Measurements from ENCODE around the gene RASA3.
"Not testable (repeated sequence)": the region's sequence is repeated elsewhere in the genome, so short reads cannot be mapped to it uniquely, and the experiment has no call there.

Gene RASA3

DNA sequence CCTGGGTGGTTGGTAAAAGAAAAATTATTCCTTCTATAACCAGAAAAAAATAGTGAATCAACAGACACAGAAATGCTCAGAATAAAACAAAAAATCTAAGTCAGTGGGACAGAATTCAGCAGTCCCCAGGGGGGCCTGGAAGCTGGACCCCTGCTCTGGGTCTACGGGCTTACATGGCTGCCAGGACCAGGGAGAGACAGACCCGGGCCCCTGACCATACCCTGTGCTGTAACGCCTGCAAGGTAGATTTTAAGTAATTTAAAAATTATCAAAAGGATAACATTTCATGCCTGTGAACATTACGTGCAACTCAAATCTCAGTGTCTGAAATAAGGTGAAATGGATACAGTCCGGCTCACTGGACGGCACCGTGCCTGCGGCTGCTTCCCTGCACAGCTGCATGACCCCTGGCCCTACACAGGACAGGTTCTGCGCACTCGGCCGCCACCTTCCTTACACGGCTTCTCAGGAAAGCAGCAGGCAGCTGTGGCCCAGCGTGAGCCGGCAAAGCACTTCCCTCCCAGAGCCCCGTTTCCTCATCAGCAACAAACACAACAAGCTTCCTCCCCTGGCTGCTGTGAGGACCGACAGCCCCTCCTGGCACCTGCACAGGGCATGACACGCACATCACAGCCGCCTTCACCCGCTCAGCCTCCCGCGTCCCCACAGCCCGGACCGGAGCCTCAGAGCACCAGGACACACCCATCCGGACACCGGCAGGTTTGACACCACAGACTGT lies 22.2 kb downstream of the RASA3 start:
- no peak for FAIRE-seq

DNA sequence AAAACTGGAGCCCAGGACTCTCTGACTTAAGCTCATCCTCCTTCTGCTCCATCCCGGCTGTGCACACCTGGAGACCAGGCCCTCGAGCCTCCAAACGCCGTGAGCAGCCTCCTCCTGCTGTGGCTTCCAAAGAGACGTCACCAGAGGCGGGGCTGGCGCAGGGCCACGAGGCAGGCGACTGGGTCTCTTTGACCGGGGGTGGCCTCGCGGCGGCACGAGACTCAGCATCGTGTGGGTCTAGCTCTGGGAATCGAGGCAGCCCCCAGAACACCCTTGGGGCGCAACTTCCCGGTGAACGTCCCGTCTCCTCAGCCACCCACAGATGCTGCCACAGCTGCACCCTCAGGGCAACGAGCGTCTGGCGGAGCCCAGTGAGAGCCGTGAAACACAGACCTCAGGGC lies 22.8 kb downstream of the RASA3 start:
- FAIRE-seq: no peak

DNA sequence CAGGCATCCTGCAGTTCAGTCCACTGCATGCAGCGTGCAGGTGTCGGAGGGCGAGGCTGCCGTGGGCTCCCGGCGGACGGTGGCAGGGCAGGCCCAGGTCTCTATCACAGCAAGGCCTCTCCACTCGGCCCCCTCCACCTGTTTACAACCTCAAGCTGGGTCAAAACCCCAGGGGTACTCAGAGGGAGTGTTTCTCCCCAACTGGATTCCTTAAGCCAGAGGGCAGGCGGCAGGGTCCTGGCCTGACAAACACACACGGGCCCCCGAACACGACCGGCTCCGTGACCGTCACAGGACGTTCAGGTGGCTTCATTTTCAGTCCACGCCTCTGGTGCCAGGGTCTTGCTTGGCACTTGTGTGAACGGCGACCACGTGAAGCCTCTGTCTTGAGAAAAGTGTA lies 23.5 kb downstream of the RASA3 start:
- no peak for FAIRE-seq

DNA sequence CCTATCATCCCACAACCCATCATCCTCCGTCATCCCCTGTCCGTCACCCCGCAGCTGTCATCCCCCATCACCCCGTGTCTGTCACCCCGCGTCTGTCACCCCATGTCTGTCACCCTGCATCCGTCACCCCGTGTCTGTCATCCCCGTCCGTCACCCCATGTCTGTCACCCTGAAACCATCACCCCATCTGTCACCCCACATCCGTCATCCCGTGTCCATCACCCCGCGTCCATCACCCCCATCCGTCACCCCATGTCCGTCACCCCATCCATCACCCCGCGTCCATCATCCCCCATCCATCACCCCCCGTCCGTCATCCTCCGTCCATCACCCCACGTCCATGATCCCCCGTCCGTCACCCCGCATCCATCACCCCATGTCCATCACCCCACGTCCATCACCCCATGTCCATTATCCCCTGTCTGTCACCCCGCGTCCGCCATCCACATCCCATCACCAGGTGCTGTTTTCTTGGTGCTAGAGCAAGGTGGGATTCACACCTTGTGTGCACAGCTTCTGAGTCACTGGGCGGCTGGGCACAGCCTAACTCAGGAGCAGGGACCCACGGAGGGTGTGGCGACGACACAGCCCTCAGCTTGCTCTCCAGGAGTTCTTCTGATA lies 24.2 kb downstream of the RASA3 start:
- FAIRE-seq: no peak

DNA sequence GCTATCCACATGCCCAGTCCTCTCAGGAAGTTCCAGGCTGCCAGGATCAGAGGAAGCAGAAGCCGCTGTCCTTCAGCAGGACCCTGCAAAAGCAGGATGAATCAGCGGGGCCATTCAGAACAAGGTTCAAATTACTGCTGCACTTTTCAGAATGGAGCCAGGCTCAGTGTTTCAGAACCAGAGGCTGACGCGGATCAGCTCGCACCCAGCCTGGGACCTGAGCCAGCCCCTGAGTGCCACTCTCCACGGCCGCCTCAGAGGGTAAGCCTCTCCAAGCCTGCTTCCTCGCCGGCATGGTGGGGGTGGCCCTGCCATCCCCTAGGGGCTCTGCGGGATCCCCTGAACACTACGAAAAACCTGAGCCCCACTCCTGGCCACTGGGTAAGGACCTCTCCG lies 24.7 kb downstream of the RASA3 start:
- no peak for FAIRE-seq

DNA sequence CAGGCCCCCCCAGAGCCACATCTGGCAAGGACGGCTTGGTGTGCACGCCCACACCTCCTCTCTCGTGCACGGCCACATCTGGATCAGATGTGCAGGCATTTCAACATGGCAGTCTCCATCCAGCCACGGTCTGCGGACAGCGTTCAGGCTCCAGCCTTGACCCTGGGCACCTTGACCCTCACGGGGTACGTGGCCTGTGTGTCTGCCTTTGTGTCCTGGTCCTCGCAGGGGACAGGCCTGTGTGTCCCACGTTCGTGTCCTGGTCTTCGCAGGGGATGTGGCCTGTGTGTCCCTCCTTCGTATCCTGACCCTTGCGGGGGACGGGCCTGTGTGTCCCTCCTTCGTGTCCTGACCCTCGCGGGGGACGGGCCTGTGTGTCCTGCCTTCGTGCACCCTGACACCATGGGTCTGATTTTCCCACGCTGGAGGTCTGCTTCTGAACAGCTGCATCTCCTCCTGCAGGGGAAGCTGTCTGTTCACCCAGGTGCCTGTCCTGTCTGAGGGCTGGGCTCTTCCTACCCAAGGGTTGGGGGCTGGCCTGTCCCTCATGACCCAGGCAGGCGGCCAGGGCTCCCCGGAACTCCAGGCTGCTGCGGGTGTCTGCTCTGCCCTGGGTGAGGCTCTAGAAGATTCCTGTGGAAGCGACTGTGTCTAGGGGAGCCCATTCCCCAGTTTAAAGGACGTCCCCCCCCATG lies 25.3 kb downstream of the RASA3 start:
- FAIRE-seq: no peak

DNA sequence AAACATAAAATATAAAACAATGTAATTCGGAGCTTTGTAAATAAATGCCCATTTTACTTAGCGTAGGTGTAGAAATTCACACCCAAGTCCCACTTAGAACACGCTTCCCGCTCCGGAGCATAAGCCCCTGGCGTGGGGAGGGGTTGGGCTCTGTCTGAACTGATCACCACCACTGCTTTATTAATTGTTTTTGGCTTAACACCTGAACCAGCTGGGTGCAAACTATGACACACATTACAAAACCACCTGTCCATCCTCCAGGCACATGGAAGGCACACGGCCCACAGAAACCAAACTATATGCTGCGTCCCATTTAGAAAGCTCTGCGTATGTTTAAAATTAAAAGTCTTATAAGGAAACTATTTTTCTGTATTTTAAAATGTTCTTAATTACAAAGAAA lies 25.9 kb downstream of the RASA3 start:
- FAIRE-seq: no peak

DNA sequence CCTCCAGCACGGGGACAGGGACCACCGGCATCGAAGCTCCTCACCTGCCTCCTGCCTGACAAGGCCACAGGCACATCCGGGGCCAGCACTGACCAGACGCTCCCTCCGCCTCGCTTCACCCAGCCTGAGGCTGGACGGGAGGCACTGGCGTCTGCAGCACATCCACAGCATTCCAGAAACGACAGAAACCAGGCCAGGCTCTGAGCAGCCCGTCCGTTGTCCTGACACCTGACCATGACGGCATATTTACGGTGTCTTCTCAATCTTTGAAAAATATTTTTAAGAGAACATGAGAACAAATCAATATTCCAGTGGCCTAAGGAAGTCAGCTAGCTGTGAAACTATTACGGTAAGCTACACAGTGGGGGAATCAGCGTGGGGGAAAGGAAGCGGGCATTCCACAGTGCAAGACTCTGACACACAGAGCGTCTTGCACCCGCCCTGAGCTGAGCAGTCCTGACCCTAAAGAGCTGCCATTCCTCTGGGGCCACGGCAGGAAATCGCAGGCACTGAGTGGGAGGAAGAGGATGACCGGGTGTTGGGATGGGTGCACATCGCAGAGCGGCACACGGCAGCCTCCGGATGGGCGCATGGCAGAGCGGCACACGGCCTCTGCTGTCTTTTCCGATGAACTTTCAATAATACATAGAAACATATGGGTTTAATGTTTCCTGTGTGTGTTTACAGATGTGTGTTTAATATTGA lies 26.8 kb downstream of the RASA3 start:
- no peak for FAIRE-seq

DNA sequence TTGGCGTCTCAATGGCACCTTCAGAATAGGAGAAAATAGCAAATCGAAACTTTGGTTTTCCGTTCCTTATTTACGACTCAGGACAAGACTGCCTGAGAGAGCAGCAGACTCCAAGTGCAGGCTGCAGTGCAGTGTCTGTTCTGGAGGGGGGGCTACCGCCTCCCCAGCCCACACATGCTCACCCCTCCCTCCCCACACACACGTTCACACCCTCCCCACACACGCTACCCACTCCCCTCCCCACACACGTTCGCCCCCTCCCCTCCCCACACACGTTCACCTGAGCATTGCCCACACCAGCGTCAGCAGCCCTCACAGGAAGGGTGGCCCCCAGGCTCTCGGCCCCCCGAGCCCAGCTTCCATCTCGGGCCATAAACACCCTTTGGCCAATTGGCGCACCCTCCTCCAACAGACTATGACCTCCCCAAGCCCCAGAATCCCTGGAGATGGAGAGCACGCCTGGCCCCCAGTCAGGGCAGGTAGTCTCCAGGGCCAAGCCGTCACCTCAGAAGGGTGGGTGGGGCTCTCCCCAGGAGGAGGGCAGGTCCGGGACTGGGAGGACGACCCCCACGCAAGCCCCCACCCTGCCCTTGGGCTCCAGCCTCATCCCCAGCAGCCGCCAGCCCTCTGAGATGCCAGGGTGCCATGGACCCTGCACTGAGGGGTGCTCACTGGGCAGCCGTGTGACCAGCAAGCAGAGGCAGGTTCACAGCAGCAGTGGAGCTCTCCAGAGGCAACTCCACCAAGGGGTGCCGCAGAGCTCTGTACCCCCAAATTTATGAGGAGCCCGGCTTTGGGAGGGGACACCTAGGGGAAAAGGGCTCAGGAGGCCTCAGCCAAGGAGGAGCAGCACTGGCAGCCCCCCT lies 27.5 kb downstream of the RASA3 start:
- FAIRE-seq: no peak

DNA sequence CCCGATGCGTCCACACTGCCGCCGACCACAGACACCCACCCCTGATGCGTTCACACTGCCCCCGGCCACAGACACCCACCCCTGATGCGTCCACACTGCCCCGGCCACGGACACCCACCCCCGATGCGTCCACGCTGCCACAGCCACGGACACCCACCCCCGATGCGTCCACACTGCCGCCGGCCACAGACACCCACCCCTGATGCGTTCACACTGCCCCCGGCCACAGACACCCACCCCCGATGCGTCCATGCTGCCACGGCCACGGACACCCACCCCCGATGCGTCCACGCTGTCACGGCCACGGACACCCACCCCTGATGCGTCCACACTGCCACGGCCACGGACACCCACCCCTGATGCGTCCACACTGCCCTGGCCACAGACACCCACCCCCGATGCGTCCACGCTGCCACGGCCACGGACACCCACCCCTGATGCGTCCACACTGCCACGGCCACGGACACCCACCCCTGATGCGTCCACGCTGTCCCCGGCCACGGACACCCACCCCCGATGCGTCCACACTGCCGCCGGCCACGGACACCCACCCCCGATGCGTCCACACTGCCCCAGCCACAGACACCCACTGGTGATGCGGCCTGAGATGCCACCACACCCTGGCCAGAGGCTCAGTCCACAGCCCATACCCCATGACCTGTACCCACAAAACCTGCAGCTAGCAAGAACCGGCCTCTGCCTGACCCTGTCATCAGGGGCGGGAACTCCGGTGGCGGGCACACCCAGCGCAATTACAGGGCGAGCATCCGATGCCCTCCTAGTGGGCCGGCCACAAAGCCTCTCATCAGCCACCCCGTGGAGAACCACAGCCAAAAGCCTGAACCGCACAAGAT lies 28.4 kb downstream of the RASA3 start:
- no peak for FAIRE-seq

DNA sequence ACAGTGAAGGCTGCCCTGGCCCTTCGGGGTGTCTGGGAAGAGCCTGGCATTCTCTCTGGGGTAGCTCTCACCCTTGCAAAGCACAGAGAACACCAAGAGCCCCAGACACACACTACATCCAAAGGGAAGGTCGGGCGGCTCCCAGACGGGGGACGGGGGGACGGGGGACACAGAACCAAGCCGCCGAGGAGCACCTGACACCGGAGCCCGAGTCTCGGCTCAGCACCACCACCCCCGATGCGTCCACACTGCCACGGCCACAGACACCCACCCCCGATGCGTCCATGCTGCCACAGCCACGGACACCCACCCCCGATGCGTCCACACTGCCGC lies 29.2 kb downstream of the RASA3 start:
- FAIRE-seq: not testable (repeated sequence)

DNA sequence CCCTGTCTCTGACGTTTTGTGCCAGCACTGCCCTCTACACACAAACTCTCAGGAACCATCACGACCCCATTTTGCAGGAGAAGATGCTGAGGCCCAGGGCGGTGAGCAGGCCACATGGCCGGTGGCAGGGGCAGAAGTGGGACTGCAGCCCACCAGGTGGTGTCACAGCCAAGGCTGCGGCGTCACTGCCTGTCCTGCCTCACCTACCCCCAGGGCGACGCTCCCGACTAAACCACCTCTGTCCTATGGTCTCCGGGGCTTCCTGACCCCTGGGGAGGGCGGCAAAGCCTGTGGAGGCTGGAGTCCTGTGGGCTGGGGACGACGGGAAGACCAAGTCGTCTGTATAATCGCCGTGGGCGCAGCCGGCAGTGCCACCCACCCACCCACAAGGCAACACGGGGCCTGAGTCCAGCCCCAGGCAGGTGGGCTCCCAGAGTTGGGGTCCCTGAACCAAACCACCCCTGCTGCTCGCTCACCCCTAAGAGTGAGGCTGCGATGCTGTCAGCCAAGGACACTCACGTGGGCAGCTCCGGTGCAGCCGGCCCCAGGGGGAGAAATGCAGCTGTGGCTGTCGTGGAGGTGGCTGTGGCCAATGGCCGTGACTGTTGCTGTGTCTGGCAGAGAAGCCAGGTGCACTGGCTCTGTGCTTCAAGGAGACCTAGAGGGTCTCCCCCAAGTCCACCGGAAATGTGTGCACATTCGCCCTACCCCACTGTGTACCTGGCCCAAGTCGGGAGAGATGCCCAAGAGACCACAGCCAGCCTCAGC lies 29.7 kb downstream of the RASA3 start:
- FAIRE-seq: no peak

DNA sequence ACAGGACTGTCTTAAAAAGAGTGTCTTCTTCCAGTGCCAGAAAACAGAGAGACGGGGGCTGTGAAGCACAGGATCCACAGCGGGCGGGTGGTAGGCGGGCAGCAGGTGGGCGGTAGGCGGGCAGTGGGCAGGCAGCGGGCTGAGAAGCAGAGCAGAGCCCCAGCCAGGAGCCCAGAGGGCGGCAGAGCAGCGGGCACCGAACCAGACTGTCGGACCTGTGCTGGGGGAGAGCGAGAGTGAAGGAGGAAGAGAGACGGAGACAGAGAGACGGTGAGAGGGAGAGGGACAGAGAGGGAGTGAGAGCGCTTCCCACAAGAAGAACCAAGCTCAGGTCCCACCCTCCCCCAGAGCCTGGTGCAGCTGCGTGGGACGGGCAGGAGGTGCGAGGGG lies 30.3 kb downstream of the RASA3 start:
- no peak for FAIRE-seq

DNA sequence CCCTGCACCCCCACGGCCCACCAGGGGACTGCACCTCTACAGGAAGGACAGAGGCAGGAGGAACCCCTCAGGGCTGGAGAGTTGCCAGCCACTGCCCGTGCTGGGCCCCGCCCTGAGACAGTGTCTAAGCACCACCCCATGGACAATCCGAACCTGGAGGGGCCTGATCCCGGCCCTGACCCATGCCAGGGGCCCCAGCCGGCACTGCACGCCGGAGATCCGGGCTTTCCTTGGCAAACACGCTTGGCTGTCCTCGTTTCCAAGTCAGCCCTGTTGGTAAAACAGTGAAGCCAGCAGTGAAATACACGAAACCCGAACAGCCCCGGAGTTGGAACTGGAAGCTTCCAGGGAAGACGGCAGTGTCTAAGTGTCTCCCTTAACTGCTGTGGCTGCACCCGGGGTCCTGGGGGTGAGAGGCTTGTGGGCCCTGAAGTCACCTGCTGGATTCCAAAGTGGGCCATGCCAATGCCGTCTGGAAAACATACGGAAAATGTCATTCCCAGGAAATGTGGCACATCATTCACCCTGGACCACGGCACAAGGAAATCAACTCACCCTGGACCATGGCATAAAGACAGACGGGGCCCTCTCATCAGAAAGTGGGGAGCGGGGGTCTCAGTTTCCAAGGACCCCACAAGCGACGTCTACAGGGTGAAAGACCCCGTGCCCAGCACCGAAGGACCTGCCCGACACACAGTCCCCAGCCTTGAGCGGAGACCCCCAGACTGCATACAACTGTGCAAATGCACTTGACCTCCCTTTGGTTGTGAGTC lies 30.9 kb downstream of the RASA3 start:
- FAIRE-seq: no peak

DNA sequence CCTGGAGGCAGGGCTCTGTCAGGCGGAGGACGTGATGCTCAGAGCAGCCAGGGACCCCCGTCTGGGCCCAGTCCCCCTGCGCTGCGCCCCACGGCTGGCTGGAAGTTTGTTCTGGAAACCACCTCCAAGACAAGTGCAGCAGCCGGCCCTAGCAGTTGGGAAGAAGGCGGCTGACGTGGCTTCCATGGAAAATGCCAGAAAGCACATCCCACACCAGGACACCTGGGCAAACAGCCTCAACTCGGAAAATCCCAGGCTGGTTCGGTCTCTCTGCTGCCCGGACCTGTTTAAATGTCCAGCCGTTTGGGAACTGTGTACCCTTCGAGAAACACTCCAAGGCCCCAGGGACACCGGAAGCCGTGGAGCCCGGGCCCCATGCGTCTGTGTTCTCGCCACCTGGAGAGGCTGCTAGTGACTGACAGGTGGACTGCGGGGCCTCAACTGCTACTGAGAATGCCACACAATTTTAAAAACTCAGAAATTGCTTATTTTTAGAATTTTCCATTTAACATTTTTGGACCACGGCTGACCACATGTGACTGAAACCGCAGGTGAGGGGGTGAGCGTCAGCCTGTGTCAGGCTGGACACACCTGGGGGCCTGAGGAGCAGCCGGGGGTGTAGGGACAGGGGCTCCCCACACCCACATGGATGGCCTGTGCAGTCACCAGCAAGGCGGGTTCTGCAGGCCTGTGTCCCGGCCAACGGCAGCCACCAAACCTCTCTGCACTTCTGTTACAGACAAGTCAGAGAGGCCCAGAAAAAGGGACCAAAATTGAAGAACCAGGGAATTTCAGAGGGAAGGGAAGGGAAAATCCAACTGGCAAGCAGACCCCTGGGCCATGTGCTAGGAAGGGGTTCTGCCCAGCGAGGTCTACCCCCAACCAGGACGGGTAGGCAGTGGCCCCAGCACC lies 31.7 kb downstream of the RASA3 start:
- FAIRE-seq: no peak

DNA sequence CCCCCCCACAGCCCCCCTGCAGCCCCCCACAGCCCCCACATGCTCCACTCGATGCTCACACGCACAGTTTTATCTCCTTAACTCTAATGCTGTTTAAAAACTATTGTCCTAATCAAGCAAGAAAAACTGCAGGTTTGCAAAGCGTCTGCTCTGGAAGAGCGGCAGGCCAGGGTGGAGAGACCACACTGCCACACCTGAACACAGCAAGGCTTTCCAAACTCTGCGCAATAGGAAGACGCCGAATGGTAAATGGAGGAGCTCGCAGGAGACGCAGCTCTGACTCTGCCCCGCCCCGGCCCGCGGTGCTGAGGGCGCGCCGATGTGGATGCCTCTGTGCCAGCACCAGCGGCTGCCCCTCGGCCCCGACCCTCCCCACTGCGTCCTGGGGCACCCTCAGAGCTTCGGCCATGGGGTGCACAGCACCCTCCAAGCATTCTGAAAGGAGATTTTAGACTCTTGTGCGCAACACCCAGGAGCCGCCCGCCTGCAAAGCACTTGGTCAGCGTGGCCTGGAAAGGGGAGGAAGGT lies 32.4 kb downstream of the RASA3 start:
- FAIRE-seq: no peak

DNA sequence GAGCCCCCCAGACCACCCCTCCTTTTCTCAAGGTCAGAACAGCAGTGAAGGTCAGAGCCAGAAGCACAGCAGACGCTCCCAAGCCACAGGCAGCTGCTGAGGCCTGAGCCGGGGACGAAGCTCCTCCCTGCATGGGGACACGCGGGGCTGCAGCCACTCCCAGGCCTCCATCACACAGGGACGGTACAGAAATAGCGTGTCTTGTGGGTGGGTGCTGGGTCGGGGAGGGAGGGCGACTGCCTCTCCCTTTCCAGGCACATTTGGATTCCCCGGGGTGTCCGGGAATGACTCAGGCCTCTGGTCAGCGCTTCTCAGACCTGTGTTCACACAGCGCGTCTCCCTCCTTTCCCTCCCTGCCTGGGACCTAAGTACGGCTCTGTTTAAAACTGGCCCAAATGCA lies 33.2 kb downstream of the RASA3 start:
- FAIRE-seq: no peak

DNA sequence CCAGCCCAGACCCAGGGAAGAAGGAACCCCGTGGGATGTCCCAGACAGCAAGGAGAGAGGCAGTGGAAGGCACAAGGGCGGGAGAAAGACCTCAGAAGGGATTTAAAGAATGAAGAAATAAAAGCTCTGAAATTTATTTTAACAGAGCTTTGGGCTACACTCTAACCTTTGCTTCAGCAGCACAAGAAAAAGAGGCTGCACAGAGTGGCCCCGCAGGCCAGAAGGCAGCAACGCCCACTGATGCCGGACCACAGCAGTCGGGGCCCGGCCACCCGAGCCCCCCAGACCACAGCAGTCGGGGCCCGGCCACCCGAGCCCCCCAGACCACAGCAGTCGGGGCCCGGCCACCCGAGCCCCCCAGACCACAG lies 33.8 kb downstream of the RASA3 start:
- FAIRE-seq: not testable (repeated sequence)
